ENCODE data around the gene SPAG6. TPM values are rescaled to one million over a fixed set of nuclear protein-coding genes. Genes with fewer than 3 reads are reported as not detected.

Gene SPAG6
- total and polyA plus RNA-seq, 2 of the 8 experiments (the other 6 are each of a cell fraction or from before 2014, with no cell fraction given) = 0.14 TPM; not detected in 1

- Histone ChIP-seq H3K79me1 (ENCODE audit: low read depth, low read length) (no peaks in the 10 kb centered on the region), H2BK15ac (ENCODE audit: low read length) (no peak overlapping the region), H3K18ac (ENCODE audit: extremely low read depth, low read length) (no peak overlapping the region), H3K23me2 (ENCODE audit: low read depth, low read length) (peaks cover 8% of the 10 kb centered on the region), H4K8ac (ENCODE audit: extremely low read depth, insufficient read depth, low read length) (no peak overlapping the region), H3K36me3 (ENCODE audit: control insufficient read depth in 2 of 4, insufficient read depth in 4 of 4, low read length in 3 of 4) (no peaks in the 10 kb centered on the region), H4K91ac (replicated peaks; ENCODE audit: insufficient read length, low read length) (no peak overlapping the region), H2BK12ac (ENCODE audit: low read depth, low read length) (no peak overlapping the region), H3K27me3 (replicated peaks in 1 of 4; ENCODE audit: control insufficient read depth in 3 of 4, extremely low read depth in 1 of 4, insufficient read depth in 3 of 4, low read length in 3 of 4) (peaks cover 35 to 75% (median 57%) of the 10 kb centered on the region in 4 experiments), H3K9me3 (ENCODE audit: insufficient read depth in 2 of 2, low read depth in 1 of 2, low read length in 1 of 2) (no peaks in the 10 kb centered on the region), H3K56ac (replicated peaks; ENCODE audit: insufficient read length, low read depth, low read length) (no peak overlapping the region), H3K4ac (replicated peaks; ENCODE audit: insufficient read length, low read depth, low read length) (no peak overlapping the region), H3K9ac (replicated peaks in 1 of 4; ENCODE audit: extremely low read depth in 1 of 4, low read depth in 3 of 4, low read length in 3 of 4) (no peak overlapping the region), H3K23ac (ENCODE audit: insufficient read length) (no peak overlapping the region), H3K14ac (ENCODE audit: insufficient read length) (no peak overlapping the region), H4K5ac (ENCODE audit: insufficient read length, low read depth, low read length) (no peak overlapping the region), H2BK5ac (ENCODE audit: low read depth, low read length) (no peak overlapping the region), H2BK120ac (replicated peaks; ENCODE audit: low read depth, low read length) (no peak overlapping the region), H2AK5ac (ENCODE audit: low read depth, low read length) (no peak overlapping the region), H4K20me1 (replicated peaks in 1 of 2; ENCODE audit: control insufficient read depth in 1 of 2, insufficient read depth in 2 of 2, low read length in 2 of 2) (peaks cover 7 to 12% of the 10 kb centered on the region in 2 experiments), H3K4me3 (ENCODE audit: extremely low read depth in 1 of 4, insufficient read depth in 2 of 4, low read depth in 3 of 4, low read length in 4 of 4) (peak overlapping the region; percentile 44 to 68 (median 58); a peak in 5 of 8 replicates), H3K4me1 (replicated peaks in 1 of 4; ENCODE audit: control insufficient read depth in 3 of 4, insufficient read depth in 4 of 4, low read length in 3 of 4) (peaks cover 6 to 21% (median 7%) of the 10 kb centered on the region in 4 experiments; a peak in 5 of 7 replicates), H3K79me2 (ENCODE audit: control insufficient read depth in 1 of 2, insufficient read depth in 2 of 2, low read length in 2 of 2) (no peaks in the 10 kb centered on the region), H3K27ac (ENCODE audit: low read depth, low read length) (no peak overlapping the region), H3K4me2 (ENCODE audit: insufficient read depth in 1 of 2, low read depth in 2 of 2, low read length in 2 of 2) (peak overlapping the region; percentile 75 to 84), H2AFZ (ENCODE audit: low read length) (no peak overlapping the region), H2BK20ac (ENCODE audit: low read length) (no peak overlapping the region)
- FAIRE-seq (no peak), DNase-seq (ENCODE audit: low read depth in 1 of 2, low spot score in 2 of 2) (no peak)
- WGBS, 2 experiments (ENCODE audit: extremely low coverage in 1 of 2, insufficient coverage in 1 of 2, insufficient read length in 1 of 2, insufficient replicate concordance in 2 of 2, low coverage in 1 of 2, low lambda C conversion rate in 2 of 2, missing lambda C conversion rate in 1 of 2) = 15% methylated on average over 5 of the region's 5 CpGs; no CpG with 5 or more reads in 1 of the 2 experiments
- POLR2A ChIA-PET (ENCODE audit: partially characterized antibody) = interaction anchor here (0.9 to 1.4 kb wide), 3 partner anchors 10 to 153 kb away, joined by 3 to 5 read pairs (median 4); no protein-coding TSS in a partner anchor
- CTCF ChIA-PET (ENCODE audit: partially characterized antibody) = interaction anchor here (2.5 kb wide), 1 partner anchor 17 kb away, joined by 5 read pairs; no protein-coding TSS in a partner anchor
- TF ChIP-seq HDAC6 (IDR thresholded peaks at IDR 0.05; ENCODE audit: low read depth, low read length) (no peak), YY1 (IDR thresholded peaks at IDR 0.05; ENCODE audit: low read depth, low read length) (no peak), BCL11A (IDR thresholded peaks at IDR 0.05; ENCODE audit: low read depth in 2 of 2, low read length in 2 of 2) (no peak), RNF2 (IDR thresholded peaks at IDR 0.05; ENCODE audit: borderline replicate concordance, low read depth, low read length, missing control alignments, poor library complexity, severe bottlenecking) (peak; percentile 9), NANOG (IDR thresholded peaks at IDR 0.05; ENCODE audit: insufficient read depth, low read depth, low read length, poor library complexity, severe bottlenecking) (no peak), SUZ12 (IDR thresholded peaks at IDR 0.05; ENCODE audit: low read length) (peak; percentile 81; the same call in 1 of the 2 replicates), SIRT6 (IDR thresholded peaks at IDR 0.05; ENCODE audit: low read length) (no peak), CEBPB (IDR thresholded peaks at IDR 0.05; ENCODE audit: low read depth, low read length) (no peak), RBBP5 (IDR thresholded peaks at IDR 0.05; ENCODE audit: borderline replicate concordance, low read depth, low read length) (no peak), EZH2 (IDR thresholded peaks at IDR 0.05; ENCODE audit: low read depth, low read length, severe bottlenecking) (peak; percentile 68), MAFK (IDR thresholded peaks at IDR 0.05; ENCODE audit: low read depth, low read length) (no peak), POLR2AphosphoS5 (IDR thresholded peaks at IDR 0.05; ENCODE audit: low read depth, low read length) (no peak), CBX8 (IDR thresholded peaks at IDR 0.05; ENCODE audit: borderline replicate concordance, low read depth, low read length) (0 out of 2 replicates have a peak, but pooled peaks have one; percentile 84)
Observed at GRCh38 chr10:22322641-22323160, 22.6 kb upstream of the SPAG6 start.

Measured in H1 (cell line).